Right hindlimb (tissue), 1 donor: ENCODE data around the gene DPYSL3.

ENCODE experiments used
- DNase-seq: peaks from one replicate; pipeline ENCODE4 v3.0.0-alpha.2; 2018

DPYSL3 gene

DNA sequence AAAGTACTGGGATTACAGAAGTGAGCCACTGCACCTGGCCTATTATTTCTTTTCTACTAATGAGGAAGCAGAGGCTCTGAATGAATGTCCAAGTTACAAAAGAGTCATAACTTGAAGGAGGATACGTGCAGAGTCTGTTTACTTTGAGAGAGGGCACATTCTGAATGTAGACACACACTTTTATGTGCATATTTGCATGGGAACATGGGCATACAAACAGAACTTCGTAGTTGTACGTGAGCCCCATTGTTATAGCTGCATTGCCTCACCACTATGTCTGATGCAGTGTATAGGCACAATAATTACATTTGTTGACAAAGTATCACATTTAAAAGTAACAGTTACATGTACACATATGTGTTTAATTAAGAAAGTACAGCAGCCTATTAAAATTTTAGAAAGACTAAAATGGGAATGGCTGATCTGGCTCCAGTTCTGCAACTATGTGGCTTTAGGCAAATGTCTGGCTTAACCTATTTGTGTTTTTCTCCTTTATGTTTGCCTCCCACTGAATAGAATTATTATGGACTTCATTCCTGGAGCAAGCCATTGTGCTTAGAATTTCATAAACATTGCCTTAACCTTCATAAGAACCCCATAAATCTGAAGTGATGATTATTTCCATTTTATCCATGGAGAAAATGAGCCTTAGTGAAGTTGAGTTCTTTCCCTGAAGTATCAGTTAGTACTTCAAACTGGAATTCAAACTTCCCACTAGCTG is 3.0 kb upstream of the DPYSL3 start:
- no peak for DNase-seq

DNA sequence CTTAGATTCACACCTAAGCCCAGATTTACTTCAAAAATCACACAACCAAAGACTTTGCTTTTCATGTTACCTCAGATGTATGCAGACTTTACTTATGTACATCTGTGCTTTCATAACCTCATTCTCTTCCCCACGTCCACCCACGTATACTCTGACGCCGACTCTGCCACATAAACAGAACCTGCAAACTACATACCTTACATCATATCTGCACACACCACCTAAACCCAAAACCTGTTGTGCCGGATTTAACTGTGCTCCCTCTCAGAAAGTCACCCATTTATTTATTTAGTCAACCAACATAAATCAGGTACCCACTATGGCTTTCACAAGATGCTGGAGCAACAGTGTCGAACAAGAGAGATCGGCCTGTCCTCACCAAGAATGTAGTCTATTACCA is 1.0 kb upstream of the DPYSL3 start:
- DNase-seq: no peak

DNA sequence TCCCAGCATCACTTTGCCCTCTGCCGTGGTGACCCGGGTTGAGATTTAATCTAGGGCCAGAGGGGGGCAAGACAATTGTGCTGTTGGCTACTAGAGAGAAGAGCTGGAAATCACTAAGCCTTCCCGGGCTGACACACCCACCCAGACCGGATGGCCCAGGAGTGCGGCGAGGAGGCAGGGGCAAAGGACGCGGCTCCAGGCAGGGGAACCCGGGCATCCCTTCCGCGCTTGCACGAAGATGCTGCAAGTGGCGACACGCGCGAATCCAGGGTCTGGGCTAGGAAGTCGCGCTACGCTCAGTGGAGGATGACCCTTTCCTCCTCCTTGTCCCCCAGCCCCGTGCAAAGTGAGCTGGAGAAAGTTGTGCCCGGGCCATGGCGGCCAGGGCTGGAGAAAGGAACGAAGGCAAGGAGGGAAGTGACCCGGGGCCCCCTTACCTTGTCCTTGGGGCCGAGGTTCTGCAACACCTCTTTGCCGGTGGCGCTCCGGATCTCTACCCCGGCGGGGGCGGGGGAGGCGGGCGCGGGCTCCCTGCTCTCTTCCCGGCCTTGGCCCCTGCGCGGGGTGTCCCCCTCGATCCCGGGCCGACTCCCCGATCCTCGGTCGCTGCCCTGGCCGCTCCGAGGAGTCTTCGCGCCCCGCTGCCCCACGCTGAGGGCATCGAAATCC is 693 bp downstream of the DPYSL3 start:
- peak; percentile 68 for DNase-seq

DNA sequence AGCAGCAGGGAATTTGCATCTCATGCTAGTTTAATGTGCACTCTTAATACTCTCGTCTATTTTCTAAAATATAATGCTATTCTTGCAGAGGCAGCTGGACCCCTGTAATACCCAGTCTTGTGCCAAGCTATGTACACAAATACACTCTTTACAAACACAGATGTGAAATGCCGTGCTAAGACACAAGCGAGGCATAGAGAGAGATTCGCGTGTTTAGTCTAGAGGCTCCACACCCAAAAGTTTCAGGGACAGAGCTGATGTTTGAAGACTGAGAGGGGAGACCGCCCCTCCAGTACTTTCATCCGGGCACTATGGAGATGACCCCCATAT is 1.2 kb downstream of the DPYSL3 start:
- no peak for DNase-seq

DNA sequence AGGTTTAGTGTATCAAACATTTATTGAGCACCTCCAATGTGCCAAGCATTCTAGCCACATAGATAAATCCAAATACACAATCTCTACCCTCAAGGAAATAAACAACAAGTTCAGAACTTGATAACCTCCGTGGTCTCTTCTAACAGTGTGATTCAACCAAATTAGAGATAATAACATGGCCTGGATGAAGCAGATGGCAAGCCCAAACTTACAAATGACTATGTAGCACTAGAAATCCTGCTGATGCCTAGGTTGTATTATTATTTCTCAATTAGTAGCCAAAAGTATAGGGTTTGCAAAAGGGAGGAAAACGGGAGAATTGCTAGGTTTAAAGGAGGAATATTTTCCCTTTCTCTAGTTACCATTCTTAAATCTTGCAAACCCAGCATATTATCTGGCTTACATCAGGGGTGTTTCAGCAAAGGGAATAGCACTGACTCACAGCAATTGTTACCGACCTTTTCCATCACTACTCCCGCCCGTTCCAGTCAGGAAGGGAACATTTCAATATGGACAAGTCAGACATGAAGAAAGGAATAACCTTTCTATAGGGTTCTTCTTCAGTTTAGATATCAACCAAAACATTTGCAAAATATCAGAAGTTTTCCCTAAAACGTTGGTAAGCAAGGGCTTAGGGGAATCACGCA is 2.3 kb downstream of the DPYSL3 start:
- peak; percentile 69 for DNase-seq

DNA sequence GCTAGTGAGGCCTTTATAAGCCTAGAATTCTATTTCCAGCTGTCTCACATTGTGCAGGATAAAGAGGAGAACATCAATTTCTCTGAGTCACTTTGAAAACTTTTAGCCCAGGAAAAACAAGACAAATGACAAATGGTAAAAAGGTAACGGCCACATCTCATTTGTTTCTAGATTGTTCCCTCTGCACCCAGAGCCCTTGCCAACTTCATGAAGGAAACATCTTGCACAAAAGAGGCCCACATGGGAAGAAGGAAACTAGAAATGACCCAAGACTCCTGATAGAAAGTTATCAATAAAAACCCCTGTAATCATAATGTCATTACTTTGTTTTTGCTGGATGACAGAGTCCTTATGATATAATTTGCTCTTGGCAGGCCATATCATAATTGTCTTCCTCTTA is 5.3 kb downstream of the DPYSL3 start:
- no peak for DNase-seq

DNA sequence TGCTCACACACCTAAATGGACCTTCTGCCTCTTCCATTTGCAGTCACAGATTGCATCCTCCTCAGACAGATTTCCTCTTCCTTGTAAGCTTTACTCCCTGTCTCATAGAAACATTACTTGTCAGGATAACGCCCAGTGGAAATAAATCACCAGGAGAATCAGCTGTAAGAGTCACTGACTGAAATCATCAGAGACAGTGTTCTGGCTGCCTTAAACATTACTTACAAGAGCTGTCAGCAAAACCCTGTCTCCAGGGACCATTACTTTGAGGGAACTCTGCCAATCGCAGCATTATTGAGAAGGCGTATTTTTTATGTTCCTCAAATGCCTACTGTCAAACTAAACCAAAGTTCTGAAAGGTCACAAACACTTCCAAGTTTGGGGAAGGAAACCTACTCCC is 5.9 kb downstream of the DPYSL3 start:
- peak; percentile 65 for DNase-seq

DNA sequence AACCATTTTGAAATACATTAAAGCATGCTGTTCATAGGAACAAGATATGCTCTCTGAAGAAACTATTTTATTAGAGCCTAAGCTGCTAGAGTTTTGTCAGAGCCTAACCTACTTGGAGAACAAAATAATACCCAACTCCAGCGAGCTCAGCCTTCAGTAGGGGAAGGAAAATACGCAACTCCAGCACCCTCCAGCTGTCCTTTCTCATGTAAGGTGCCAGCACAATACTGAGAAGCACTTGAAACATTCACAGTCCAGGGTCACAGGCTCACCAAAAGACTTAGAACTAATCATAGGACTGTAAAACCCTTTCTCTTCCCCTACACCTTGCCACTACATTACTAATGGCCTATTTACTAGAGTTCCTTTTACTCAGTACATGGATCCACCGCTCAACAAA is 18.9 kb downstream of the DPYSL3 start:
- DNase-seq: no peak

DNA sequence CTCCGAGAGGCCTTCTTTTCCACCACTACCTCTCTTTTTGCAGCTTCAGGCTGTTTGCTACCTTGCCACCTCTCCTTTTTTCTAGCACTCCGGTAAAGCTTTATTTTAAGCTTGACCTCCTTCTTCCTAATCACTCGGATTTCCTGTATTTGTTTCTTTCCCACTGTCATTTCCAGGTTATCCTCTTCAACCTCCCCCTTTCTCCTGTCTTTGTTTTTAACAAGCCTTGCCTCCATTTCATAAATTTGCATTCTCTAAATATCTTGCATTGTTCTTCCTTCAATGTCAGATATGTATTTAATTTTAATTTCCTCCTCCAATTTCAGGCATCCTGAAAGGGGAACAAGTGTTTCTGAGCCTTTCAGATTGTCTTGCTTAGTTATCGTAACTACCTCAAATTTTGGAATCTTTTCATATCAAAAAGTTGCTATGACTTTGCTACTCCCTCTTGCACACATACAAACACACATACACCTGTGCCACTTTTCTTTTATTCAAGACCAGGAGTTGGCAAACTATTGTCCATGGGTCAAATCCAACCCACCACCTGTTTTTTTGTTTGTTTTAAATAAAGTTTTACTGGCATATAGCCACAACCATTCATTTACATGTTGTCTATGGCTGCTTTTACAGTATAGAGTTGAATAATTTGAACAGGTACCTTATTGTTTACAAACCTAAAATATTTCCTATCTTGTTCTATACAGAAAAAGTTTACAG is 22.7 kb downstream of the DPYSL3 start:
- DNase-seq: no peak

DNA sequence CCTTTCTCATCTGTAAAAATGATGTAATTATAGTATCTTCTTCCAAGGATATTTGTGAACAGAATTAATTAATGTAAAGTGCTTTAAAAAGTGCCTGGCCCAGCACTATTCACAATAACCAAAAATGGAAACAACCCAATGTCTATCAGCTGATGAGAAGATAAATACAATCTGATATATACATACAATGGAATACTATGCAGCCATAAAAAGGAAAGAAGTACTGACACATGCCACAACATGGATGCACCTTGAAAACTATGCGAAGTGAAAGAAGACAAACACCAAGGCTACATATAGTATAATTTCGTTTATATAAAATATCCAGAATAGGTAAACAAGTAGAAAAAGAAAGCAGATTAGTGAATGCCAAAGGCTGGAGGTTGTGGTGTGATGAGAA is 24.1 kb downstream of the DPYSL3 start:
- DNase-seq: no peak

DNA sequence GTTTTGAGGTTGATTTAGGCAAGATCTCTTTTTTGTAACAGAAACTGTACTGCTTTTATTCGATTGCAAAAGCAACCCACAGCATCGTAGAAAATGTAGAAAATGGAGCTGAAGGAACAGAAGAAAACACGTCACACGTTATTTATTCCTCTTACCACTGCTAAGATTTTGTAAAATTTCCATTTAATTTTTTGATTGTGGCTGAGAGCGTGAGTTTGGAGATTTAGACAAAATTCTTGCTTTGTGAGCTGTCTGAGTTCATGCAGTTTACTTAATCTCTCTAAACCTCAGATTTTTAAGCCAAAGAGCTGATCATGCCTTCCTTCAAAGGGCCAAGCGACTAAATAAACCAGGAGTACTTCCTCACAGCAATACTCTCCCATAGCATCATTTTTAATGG is 24.8 kb downstream of the DPYSL3 start:
- DNase-seq: no peak

DNA sequence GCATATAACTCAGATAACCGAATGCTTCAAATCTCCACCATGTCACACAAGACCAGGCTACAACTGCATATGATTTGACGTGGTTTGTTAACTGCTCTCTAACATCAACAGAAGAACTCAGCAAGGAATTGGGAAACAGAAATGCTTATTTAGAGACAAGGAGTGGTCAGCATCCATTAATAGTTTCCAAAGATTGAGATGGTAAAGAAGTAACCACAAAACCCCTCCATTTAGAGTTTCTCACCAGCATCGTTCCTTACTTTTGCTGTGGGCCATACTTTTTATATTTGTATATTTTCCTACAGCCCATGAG is 25.2 kb downstream of the DPYSL3 start:
- DNase-seq: no peak

DNA sequence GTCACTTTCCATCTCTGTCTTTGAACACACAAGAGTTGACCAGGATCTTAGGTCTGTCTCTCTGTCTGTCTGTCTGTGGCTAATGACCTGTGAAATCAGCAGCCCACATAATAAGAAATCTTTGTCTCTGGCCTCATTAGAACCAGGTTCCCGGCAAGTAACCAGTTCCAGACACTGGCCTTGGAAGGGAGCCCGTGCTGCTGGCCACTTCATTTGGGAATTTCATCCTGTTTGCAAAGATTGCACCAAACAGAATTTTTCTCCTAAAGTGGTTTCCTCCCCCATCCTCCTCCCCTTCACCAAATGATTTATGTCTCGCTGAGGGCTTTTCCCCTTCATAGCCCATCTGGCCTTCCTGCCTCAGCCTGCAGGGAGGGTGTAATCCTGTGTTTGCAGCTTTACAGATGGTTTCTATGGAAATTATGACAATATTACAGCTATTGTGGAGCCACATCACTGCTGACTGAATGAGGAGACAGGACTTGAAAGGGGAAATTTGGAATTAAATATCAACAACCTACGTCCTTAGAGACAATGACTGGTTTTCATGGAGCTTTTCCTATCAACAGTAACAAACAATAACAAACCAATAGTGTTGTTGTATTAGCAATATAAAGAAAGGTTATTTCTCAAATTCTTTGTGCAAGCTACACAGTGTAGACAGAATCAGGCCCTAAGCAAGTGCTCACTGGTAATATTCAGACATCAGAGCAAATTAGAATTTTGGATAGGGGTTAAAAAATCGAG is 25.7 kb downstream of the DPYSL3 start:
- DNase-seq: peak; percentile 88

DNA sequence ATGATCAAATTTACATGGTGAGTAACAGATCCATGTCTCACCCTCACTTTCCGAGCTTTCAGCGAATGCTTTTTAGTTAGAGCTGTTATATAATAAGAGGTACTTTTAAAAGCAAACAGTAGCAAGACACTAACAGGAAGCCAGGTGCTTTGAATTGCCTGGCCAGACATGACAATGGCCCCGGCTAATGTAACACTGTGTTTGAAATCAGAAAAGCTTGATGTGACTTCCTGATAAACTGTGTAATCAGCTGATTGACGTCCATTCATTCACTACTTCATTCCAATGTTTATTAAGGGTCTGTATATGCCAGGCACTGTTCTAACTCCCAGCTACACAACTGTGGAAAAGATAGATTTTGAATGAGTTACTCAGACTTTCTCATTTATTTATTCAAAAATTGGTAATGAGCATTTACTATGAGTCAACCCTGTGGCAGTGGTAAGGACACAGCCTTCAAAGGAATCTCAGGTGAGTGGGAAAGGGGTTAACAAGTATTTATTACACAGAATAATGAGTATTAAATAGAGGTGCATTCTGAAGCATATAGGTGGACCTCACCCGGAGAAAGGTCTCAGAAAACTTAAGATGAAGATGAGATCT is 26.6 kb downstream of the DPYSL3 start:
- no peak for DNase-seq

DNA sequence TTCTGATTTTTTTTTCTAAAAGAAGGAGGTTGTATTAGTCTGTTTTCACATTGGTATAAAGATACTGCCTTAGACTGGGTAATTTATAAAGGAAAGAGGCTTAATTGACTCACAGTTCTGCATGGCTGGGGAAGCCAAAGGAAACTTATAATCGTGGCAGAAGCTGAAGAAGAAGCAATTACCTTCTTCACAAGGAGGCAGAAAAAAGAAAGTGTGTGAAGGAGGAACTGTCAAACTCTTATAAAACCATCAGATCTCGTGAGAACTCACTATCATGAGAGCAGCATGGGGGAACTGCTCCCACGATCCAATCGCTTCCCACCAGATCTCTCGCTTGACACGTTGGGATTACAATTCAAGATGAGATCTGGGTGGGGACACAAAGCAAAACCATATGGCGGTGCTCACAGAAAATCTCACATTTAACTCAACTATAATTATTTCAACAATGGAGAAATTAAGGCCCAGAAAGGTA is 27.1 kb downstream of the DPYSL3 start:
- DNase-seq: no peak

DNA sequence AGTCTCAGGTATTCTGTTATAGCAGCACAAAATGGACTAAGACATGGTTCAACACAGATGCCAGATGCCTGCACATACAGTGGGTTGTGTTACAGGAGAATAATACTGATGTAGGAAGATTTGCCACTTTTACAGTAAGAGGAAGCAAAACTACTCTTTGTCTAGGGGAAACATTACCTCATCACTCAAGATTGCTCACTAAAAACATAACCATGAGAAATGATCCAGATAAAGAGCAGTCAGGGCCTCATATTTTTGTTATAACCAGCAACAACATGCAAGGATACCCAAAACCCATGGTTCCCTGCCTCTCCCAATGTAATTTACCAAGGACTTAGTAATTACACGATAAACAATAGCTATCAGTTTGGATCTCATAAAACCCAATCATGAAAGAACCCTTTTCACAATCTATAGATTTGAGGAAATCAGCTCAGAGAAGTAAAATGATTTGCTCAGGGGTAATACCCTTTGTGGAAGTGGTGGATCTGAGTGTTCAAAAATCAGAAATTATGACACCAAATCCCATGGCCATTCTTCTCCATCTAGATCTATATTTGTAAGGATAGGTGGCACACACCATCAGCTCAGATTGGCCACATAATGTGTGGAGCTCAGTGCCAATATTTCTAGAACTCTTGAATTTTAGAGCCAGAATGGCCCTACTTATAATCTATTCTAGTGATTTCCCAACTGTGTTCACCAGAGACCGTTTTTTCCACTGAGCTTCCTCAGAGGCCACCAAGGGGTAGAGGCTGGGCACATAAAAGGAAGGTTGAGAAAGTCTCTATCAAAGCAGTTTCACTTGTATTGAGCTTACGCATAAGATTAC is 27.8 kb downstream of the DPYSL3 start:
- DNase-seq: no peak

DNA sequence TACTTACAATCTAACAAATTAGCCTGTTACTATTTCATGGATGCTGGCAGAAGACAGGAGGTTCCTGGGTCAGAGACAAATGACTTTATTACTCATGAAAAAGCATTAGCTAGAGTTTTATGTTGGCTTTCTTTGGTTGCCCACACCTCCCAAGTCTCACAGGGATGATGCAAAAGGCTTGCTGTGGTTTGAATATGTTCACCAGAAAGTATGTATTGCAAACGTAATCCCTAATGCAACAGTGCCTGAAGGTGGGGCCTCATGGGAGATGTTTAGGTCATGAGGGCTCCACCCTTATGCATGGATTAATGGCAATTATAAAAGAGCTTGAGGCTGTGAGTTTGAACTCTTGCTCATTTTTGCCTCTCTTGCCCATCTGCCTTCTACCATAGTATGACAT is 28.5 kb downstream of the DPYSL3 start:
- no peak for DNase-seq

DNA sequence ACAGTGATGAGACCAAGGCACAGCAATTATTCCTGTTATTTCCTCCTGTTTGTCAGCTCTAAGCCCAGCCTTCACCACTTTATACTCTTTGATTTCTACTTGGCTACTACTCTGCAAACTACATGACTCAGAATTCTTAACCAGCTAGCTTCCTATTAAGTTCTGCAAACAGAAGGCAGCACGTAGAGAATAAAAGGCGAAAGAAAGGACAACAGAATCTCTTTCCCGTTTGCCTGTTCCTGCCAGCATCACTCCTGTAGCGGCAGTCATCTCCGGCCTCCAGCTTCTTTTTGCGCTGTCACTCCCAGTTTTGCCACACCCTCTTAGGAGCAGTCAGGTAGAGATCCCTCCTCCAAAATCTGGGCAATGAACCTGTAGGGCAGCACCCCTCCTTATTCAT is 29.9 kb downstream of the DPYSL3 start:
- no peak for DNase-seq

DNA sequence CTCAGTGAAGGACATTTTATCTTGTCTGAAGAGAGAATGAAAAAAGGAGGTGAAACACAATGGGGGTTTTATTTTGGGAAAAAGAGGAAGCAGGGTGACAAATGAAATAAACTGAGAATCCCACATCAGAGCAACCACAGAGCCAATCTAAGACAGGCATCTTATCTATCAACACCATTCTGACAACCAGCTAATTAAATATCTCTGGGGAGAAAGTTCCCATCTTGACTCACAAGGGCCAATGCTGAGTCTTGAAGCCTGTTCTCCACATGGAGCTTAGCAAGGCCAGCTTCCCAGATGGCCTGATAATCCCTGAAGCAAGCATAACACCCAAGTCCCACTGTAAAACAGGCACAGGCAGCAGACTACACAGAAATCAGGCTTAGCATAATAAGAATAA is 30.4 kb downstream of the DPYSL3 start:
- no peak for DNase-seq

DNA sequence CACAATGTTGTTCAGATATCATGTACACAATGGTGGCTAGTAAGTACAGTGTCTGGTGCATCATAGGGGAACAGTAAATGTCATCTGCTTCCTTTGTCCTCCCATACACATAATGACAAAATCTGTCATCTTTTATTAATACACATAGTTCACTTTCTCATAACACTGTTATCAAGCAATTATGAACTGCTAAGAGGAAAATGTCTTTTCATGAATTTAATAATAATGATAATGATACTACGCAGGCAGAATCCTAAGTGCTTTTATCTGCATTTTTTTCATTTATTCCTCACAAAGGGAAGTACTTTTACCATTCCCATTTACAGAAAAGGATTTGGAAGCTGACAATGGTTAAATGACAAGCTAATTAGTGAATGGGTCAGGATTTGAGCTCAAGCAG is 35.7 kb downstream of the DPYSL3 start:
- no peak for DNase-seq

DNA sequence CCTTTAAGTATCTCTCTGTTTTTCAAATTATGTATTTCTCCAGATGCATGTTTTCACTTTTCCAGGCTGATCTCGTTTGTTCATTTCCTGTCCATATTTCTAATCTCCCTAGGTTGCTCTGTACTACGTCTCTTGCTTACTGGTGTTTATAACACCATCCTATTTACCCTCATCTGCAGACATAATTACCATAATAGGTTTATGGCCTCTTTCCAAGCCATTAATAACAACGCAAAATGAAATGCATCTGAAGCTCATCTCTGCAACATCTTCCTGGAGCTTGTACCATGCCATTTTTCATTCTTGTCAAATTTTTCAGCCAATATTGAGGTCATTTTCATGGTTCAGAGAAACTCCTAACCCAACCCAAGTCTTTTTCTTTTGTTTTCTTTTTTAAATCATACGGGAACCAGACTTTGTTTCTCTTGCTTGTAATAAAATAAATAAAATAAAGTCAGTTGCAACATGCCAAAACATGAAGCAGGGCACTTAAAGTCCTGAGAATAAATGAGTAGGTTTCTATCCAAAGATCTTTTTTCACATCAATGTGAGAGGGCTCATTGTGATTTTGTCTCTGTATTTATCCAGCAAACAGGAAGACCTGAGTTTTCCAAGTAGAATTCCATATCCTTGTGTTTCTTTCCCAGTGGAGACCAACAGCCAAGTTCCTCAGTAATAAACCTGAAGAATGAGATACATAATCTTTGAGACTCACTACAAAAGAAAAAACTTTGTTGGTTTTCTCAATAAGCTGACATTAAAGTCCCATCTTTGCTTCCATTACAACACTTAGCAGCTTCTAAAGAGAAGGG is 37.0 kb downstream of the DPYSL3 start:
- DNase-seq: no peak
